Measurements from ENCODE around the gene ALDH3B1.
A peak's percentile ranks its signal among the peaks of the same experiment; 100 is the strongest.

Gene ALDH3B1

GRCh38 chr11:68043349-68044144, 33.4 kb downstream of the ALDH3B1 start:
- H3K4me3 ChIP-seq (replicated peaks in 1 of 2; ENCODE audit: low read depth in 2 of 2, low read length in 2 of 2) = no peak overlapping the region

GRCh38 chr11:68044145-68044813, 34.2 kb downstream of the ALDH3B1 start:
- no peak for DNase-seq (ENCODE audit: low read depth in 2 of 2)
- TF ChIP-seq, protein P1, sequence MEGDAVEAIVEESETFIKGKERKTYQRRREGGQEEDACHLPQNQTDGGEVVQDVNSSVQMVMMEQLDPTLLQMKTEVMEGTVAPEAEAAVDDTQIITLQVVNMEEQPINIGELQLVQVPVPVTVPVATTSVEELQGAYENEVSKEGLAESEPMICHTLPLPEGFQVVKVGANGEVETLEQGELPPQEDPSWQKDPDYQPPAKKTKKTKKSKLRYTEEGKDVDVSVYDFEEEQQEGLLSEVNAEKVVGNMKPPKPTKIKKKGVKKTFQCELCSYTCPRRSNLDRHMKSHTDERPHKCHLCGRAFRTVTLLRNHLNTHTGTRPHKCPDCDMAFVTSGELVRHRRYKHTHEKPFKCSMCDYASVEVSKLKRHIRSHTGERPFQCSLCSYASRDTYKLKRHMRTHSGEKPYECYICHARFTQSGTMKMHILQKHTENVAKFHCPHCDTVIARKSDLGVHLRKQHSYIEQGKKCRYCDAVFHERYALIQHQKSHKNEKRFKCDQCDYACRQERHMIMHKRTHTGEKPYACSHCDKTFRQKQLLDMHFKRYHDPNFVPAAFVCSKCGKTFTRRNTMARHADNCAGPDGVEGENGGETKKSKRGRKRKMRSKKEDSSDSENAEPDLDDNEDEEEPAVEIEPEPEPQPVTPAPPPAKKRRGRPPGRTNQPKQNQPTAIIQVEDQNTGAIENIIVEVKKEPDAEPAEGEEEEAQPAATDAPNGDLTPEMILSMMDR (IDR thresholded peaks at IDR 0.05; ENCODE audit: low read depth, low read length) = no peak
- H3K4me3 ChIP-seq (replicated peaks in 1 of 2; ENCODE audit: low read depth in 2 of 2, low read length in 2 of 2) = no peak overlapping the region

More at GRCh38 chr11:68043349-68044144, 33.4 kb downstream of the ALDH3B1 start:
- TF ChIP-seq, protein P1 (IDR thresholded peaks at IDR 0.05; ENCODE audit: low read depth, low read length) = no peak
- DNase-seq (ENCODE audit: low read depth in 2 of 2) = peak; percentile 49 to 58

DNA sequence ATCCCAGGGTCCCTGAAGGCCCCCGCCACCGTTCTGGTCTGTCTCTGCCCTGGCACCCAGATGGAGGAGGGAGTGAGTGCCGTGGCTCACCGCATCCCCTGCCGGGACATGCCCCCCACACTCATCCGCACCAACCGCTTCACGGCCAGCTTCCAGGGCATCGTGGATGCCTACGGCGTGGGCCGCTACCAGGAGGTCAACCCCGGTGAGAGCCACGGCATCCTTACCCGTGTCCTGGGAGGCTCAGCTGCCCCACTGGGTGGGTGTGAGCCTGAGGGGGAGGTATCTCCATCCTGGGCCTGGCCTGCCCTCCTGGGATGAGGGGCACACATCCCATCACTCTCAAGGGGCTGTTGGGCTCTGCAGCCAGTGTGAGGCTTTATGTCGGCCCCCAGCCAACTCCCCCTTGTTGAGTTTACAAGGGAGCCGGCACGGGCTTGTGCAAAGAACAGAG, 34.8 kb downstream of the ALDH3B1 start:
- TF ChIP-seq, protein P1 (IDR thresholded peaks at IDR 0.05; ENCODE audit: low read depth, low read length) = no peak
- DNase-seq (ENCODE audit: low read depth in 2 of 2) = no peak
- H3K4me3 ChIP-seq (replicated peaks in 1 of 2; ENCODE audit: low read depth in 2 of 2, low read length in 2 of 2) = no peak overlapping the region

DNA sequence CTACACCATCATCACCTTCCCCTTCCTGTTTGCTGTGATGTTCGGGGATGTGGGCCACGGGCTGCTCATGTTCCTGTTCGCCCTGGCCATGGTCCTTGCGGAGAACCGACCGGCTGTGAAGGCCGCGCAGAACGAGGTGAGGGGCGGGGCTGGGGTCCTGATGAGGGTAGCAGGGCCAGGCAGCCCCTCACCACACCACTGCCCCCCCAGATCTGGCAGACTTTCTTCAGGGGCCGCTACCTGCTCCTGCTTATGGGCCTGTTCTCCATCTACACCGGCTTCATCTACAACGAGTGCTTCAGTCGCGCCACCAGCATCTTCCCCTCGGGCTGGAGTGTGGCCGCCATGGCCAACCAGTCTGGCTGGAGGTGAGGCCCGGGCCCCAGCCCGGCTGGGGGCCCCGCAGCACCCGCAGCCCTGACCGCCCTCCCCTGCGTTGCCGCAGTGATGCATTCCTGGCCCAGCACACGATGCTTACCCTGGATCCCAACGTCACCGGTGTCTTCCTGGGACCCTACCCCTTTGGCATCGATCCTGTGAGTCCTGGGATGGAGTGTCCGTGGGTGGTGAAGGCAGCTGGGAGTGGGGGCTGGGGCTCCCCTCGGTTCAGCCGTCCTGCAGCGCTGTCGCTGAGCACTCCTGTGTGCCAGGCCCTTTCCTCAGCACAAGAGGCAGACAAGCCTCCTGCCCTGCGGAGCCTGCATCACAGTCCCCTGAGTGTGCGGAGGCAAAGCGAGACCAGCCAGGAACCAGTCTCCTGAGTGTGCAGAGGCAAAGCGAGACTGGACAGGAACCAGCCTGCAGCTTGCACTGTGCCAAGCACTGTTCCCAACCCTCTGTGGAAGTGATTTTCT, 37.5 kb downstream of the ALDH3B1 start:
- no peak overlapping the region for H3K4me3 ChIP-seq (replicated peaks in 1 of 2; ENCODE audit: low read depth in 2 of 2, low read length in 2 of 2)
- no peak for DNase-seq (ENCODE audit: low read depth in 2 of 2)
- TF ChIP-seq, protein P1 (IDR thresholded peaks at IDR 0.05; ENCODE audit: low read depth, low read length) = no peak

- DNase-seq (ENCODE audit: low read depth in 2 of 2) = no peak
- no peak overlapping the region for H3K4me3 ChIP-seq (replicated peaks in 1 of 2; ENCODE audit: low read depth in 2 of 2, low read length in 2 of 2)
- TF ChIP-seq, protein P1 (IDR thresholded peaks at IDR 0.05; ENCODE audit: low read depth, low read length) = no peak
These were observed 38.8 kb downstream of the ALDH3B1 start for GRCh38 chr11:68048681-68049508.

Data from cardiac fibroblast (primary cell).